ENCODE results near the gene IFT25.
"Not testable (repeated sequence)": the region's sequence is repeated elsewhere in the genome, so short reads cannot be mapped to it uniquely, and the experiment has no call there.

IFT25 gene

GRCh38 chr1:53945433-53946251 is at the start of gene IFT25:
IFT25 (minus strand) TSS chr1:53945699; CDS start chr1:53940082, 5,617 bp downstream.
- peak; percentile 90 for DNase-seq

GRCh38 chr1:53994516-53994915 is 49.0 kb upstream of the IFT25 start:
- not testable (repeated sequence) for DNase-seq

- DNase-seq, result no peak
Measured at GRCh38 chr1:53992085-53992874, 46.8 kb upstream of the IFT25 start.

- DNase-seq, result no peak
Measured at GRCh38 chr1:53987880-53988279, 42.4 kb upstream of the IFT25 start.

GRCh38 chr1:53986458-53986857 is 41.0 kb upstream of the IFT25 start:
- DNase-seq, result no peak

- DNase-seq, result no peak
Measured at GRCh38 chr1:53984726-53985125, 39.2 kb upstream of the IFT25 start.

- no peak for DNase-seq
Measured at GRCh38 chr1:53982763-53983104, 37.2 kb upstream of the IFT25 start.

- DNase-seq, result no peak
Measured at GRCh38 chr1:53982034-53982762, 36.7 kb upstream of the IFT25 start.

- no peak for DNase-seq
Measured at GRCh38 chr1:53981220-53981619, 35.7 kb upstream of the IFT25 start.

- DNase-seq, result no peak
Measured at GRCh38 chr1:53979712-53980450, 34.4 kb upstream of the IFT25 start.

- no peak for DNase-seq
Measured at GRCh38 chr1:53975861-53976260, 30.4 kb upstream of the IFT25 start.

GRCh38 chr1:53971718-53972117 is 26.2 kb upstream of the IFT25 start:
- DNase-seq, result no peak

GRCh38 chr1:53969323-53969722 is 23.8 kb upstream of the IFT25 start:
- DNase-seq, result not testable (repeated sequence)

- no peak for DNase-seq
Measured at GRCh38 chr1:53968125-53968513, 22.6 kb upstream of the IFT25 start.

GRCh38 chr1:53967409-53968124 is 22.1 kb upstream of the IFT25 start:
- no peak for DNase-seq

GRCh38 chr1:53966794-53967193 is 21.3 kb upstream of the IFT25 start:
- DNase-seq, result no peak

GRCh38 chr1:53964109-53964508 is 18.6 kb upstream of the IFT25 start:
- DNase-seq, result no peak

- DNase-seq, result no peak
Measured at GRCh38 chr1:53963460-53963859, 18.0 kb upstream of the IFT25 start.

- DNase-seq, result no peak
Measured at GRCh38 chr1:53962395-53962794, 16.9 kb upstream of the IFT25 start.

GRCh38 chr1:53959664-53960250 is 14.3 kb upstream of the IFT25 start:
- DNase-seq, result peak; percentile 30

- no peak for DNase-seq
Measured at GRCh38 chr1:53957194-53957818, 11.8 kb upstream of the IFT25 start.
